ENCODE results near the gene GALR2. TPM values are rescaled to one million over a fixed set of nuclear protein-coding genes. Genes with fewer than 3 reads are reported as not detected.

Gene GALR2, protein sequence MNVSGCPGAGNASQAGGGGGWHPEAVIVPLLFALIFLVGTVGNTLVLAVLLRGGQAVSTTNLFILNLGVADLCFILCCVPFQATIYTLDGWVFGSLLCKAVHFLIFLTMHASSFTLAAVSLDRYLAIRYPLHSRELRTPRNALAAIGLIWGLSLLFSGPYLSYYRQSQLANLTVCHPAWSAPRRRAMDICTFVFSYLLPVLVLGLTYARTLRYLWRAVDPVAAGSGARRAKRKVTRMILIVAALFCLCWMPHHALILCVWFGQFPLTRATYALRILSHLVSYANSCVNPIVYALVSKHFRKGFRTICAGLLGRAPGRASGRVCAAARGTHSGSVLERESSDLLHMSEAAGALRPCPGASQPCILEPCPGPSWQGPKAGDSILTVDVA
- total RNA-seq: not detected
- polyA plus RNA-seq (ENCODE audit: insufficient read depth in 1 of 8, insufficient read length in 8 of 8, low replicate concordance in 1 of 8): under 1 TPM in 1 of 8 donors, not detected in 7; 0.16 TPM
- long read RNA-seq, donor 1: 0 reads
- long read RNA-seq, donor 2: 0 reads
- long read RNA-seq, donor 3: 0 reads
- long read RNA-seq, donor 4: 0 reads
- long read RNA-seq, donor 5: 0 reads
- long read RNA-seq, donor 6: 0 reads
- long read RNA-seq, donor 7: 0 reads
- long read RNA-seq, donor 8: 0 reads
- long read RNA-seq, donor 9: 0 reads
- long read RNA-seq, donor 10: 0 reads
- long read RNA-seq, donor 11: 0 reads

DNA sequence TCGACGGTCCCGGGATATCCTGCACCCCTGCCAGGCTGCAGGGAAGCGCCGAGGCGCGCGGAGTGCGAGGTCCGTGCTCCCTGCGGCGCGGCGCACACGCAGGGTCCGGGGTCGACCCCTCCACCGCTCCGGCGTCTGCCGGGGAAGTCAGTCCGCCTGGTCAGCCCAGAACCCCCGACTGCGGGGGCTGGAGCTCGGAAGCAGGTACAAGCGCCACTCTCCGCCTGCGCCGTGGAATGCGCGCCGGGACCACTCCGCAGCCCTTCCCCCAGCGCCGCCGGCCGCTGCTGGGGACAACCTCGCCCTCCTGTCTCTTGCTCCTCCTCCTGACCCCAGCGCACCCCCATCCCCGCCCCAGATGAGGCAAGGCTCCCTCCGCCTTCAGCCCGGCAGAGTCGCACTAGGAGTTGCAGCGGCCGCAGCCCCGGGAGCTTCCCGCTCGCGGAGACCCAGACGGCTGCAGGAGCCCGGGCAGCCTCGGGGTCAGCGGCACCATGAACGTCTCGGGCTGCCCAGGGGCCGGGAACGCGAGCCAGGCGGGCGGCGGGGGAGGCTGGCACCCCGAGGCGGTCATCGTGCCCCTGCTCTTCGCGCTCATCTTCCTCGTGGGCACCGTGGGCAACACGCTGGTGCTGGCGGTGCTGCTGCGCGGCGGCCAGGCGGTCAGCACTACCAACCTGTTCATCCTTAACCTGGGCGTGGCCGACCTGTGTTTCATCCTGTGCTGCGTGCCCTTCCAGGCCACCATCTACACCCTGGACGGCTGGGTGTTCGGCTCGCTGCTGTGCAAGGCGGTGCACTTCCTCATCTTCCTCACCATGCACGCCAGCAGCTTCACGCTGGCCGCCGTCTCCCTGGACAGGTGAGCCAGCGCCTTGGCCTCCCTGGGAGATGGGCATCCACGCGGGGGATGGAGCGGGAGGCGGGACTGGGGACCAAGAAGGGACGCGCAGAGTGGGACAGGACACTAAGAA, at the start of gene GALR2:
TSS of gene GALR2 (plus strand) at position 392 of the 974 bp plus-strand sequence. CDS start at position 495, 103 bp downstream.
- H3K27me3 ChIP-seq (ENCODE audit: control insufficient read depth, insufficient read depth, low read length): peaks cover 64% of the 10 kb centered on the region
- no peaks in the 10 kb centered on the region for H3K36me3 ChIP-seq (ENCODE audit: control insufficient read depth, insufficient read depth, low read length)
- 1% methylated on average over 87 of the region's 92 CpGs for WGBS (ENCODE audit: insufficient coverage)
- DNase-seq: no peak
- peaks cover 55% of the 10 kb centered on the region for H3K4me1 ChIP-seq (ENCODE audit: control insufficient read depth, insufficient read depth, low read length)
- no peak within 1 kb of the TSS for H3K4me3 ChIP-seq (ENCODE audit: low read length)
- no peaks in the 10 kb centered on the region for H3K9me3 ChIP-seq (replicated peaks; ENCODE audit: control insufficient read depth, low read depth, low read length)
- no peak within 1 kb of the TSS for H3K27ac ChIP-seq (ENCODE audit: low read length)

- Histone ChIP-seq H3K4me1 (ENCODE audit: control insufficient read depth, insufficient read depth, low read length) (peaks cover 3% of the 10 kb centered on the region), H3K4me3 (ENCODE audit: low read length) (no peak overlapping the region), H3K27ac (ENCODE audit: low read length) (no peak overlapping the region), H3K9me3 (replicated peaks; ENCODE audit: control insufficient read depth, low read depth, low read length) (no peaks in the 10 kb centered on the region), H3K27me3 (ENCODE audit: control insufficient read depth, insufficient read depth, low read length) (peaks cover 3% of the 10 kb centered on the region), H3K36me3 (ENCODE audit: control insufficient read depth, insufficient read depth, low read length) (no peaks in the 10 kb centered on the region)
- WGBS (ENCODE audit: insufficient coverage): 89% methylated on average over 12 of the region's 12 CpGs
- no peak for DNase-seq
These were observed 49.3 kb upstream of the GALR2 start for GRCh38 chr17:76025294-76025693.

- 40% methylated on average over 8 of the region's 15 CpGs for WGBS (ENCODE audit: insufficient coverage)
- Histone ChIP-seq H3K27ac (ENCODE audit: low read length) (no peak overlapping the region), H3K4me1 (ENCODE audit: control insufficient read depth, insufficient read depth, low read length) (peaks cover 3% of the 10 kb centered on the region), H3K36me3 (ENCODE audit: control insufficient read depth, insufficient read depth, low read length) (no peaks in the 10 kb centered on the region), H3K4me3 (ENCODE audit: low read length) (no peak overlapping the region), H3K27me3 (ENCODE audit: control insufficient read depth, insufficient read depth, low read length) (peaks cover 3% of the 10 kb centered on the region), H3K9me3 (replicated peaks; ENCODE audit: control insufficient read depth, low read depth, low read length) (no peaks in the 10 kb centered on the region)
- DNase-seq: no peak
These were observed 47.8 kb upstream of the GALR2 start for GRCh38 chr17:76026714-76027158.

- DNase-seq: no peak
- 55% methylated on average over 16 of the region's 24 CpGs for WGBS (ENCODE audit: insufficient coverage)
- Histone ChIP-seq H3K4me1 (ENCODE audit: control insufficient read depth, insufficient read depth, low read length) (peaks cover 3% of the 10 kb centered on the region), H3K4me3 (ENCODE audit: low read length) (no peak within 1 kb of the TSS), H3K9me3 (replicated peaks; ENCODE audit: control insufficient read depth, low read depth, low read length) (no peaks in the 10 kb centered on the region), H3K27ac (ENCODE audit: low read length) (no peak within 1 kb of the TSS), H3K36me3 (ENCODE audit: control insufficient read depth, insufficient read depth, low read length) (no peaks in the 10 kb centered on the region), H3K27me3 (ENCODE audit: control insufficient read depth, insufficient read depth, low read length) (peaks cover 3% of the 10 kb centered on the region)
These were observed 47.3 kb upstream of the GALR2 start, which contains the start of gene EVPL for GRCh38 chr17:76027159-76027839. EVPL (minus strand) TSS chr17:76027306; CDS start chr17:76027198, 108 bp downstream.

- Histone ChIP-seq H3K4me3 (ENCODE audit: low read length) (no peak overlapping the region), H3K9me3 (replicated peaks; ENCODE audit: control insufficient read depth, low read depth, low read length) (no peaks in the 10 kb centered on the region), H3K4me1 (ENCODE audit: control insufficient read depth, insufficient read depth, low read length) (peaks cover 8% of the 10 kb centered on the region), H3K27ac (ENCODE audit: low read length) (no peak overlapping the region), H3K36me3 (ENCODE audit: control insufficient read depth, insufficient read depth, low read length) (no peaks in the 10 kb centered on the region), H3K27me3 (ENCODE audit: control insufficient read depth, insufficient read depth, low read length) (peaks cover 5% of the 10 kb centered on the region)
- 59% methylated on average over 14 of the region's 20 CpGs for WGBS (ENCODE audit: insufficient coverage)
- no peak for DNase-seq
These were observed 42.4 kb upstream of the GALR2 start for GRCh38 chr17:76032073-76032779.

GRCh38 chr17:76032780-76033108, 41.8 kb upstream of the GALR2 start:
- H3K36me3 ChIP-seq (ENCODE audit: control insufficient read depth, insufficient read depth, low read length): peaks cover 3% of the 10 kb centered on the region
- no peaks in the 10 kb centered on the region for H3K9me3 ChIP-seq (replicated peaks; ENCODE audit: control insufficient read depth, low read depth, low read length)
- H3K4me3 ChIP-seq (ENCODE audit: low read length): no peak overlapping the region
- peaks cover 5% of the 10 kb centered on the region for H3K27me3 ChIP-seq (ENCODE audit: control insufficient read depth, insufficient read depth, low read length)
- 87% methylated on average over 4 of the region's 5 CpGs for WGBS (ENCODE audit: insufficient coverage)
- no peak overlapping the region for H3K27ac ChIP-seq (ENCODE audit: low read length)
- no peak for DNase-seq
- peaks cover 8% of the 10 kb centered on the region for H3K4me1 ChIP-seq (ENCODE audit: control insufficient read depth, insufficient read depth, low read length)

DNA sequence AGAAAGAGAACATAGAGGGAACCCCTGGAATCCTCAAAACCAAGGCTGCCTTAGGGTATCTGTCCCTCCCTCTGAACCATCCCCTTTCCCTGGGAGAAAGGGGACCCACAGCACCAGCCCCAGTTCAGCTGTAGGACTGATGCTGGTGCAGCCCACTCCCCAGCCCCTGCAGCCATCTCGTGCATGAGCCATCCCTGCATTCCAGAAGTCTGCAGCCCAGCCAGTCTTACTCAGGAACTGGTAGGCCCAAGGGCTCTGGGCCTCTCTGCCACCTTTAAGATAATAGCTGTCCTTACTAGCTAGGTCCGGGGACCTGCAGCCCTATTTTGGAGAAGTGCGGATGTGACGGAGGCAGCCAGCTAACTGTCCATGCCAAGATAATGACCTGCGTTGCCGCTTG, 41.4 kb upstream of the GALR2 start:
- WGBS (ENCODE audit: insufficient coverage): 94% methylated on average over 6 of the region's 6 CpGs
- DNase-seq: no peak
- Histone ChIP-seq H3K4me3 (ENCODE audit: low read length) (no peak overlapping the region), H3K36me3 (ENCODE audit: control insufficient read depth, insufficient read depth, low read length) (peaks cover 5% of the 10 kb centered on the region), H3K4me1 (ENCODE audit: control insufficient read depth, insufficient read depth, low read length) (peaks cover 8% of the 10 kb centered on the region), H3K27ac (ENCODE audit: low read length) (no peak overlapping the region), H3K9me3 (replicated peaks; ENCODE audit: control insufficient read depth, low read depth, low read length) (no peaks in the 10 kb centered on the region), H3K27me3 (ENCODE audit: control insufficient read depth, insufficient read depth, low read length) (peaks cover 5% of the 10 kb centered on the region)

GRCh38 chr17:76034428-76035350, 39.9 kb upstream of the GALR2 start:
- Histone ChIP-seq H3K9me3 (replicated peaks; ENCODE audit: control insufficient read depth, low read depth, low read length) (no peaks in the 10 kb centered on the region), H3K4me1 (ENCODE audit: control insufficient read depth, insufficient read depth, low read length) (peaks cover 5% of the 10 kb centered on the region), H3K4me3 (ENCODE audit: low read length) (no peak overlapping the region), H3K36me3 (ENCODE audit: control insufficient read depth, insufficient read depth, low read length) (peaks cover 20% of the 10 kb centered on the region), H3K27ac (ENCODE audit: low read length) (no peak overlapping the region), H3K27me3 (ENCODE audit: control insufficient read depth, insufficient read depth, low read length) (peaks cover 4% of the 10 kb centered on the region)
- WGBS (ENCODE audit: insufficient coverage): 67% methylated on average over 8 of the region's 13 CpGs
- no peak for DNase-seq

All from muscle of leg (tissue), 16 donors.